OCI-LY3 (cell line): Measurements from ENCODE around the gene PPT1.

Experiments used
- EZH2phosphoT487 ChIP-seq: fragments of 200-600 bp; shearing (Covaris generic); IDR thresholded peaks from 2 replicates; pipeline ENCODE4 v1.6.1; 2018; ENCODE audit warnings: antibody characterized with exemption, mixed run types, low read depth
- TF ChIP-seq, protein P1 (sequence below): fragments of 200-600, 300-600 bp; sonication (generic); IDR thresholded peaks from 2 replicates; pipeline ENCODE4 v1.5.1; 2014; ENCODE audit warnings: antibody characterized with exemption, low read length, low read depth

DNA sequence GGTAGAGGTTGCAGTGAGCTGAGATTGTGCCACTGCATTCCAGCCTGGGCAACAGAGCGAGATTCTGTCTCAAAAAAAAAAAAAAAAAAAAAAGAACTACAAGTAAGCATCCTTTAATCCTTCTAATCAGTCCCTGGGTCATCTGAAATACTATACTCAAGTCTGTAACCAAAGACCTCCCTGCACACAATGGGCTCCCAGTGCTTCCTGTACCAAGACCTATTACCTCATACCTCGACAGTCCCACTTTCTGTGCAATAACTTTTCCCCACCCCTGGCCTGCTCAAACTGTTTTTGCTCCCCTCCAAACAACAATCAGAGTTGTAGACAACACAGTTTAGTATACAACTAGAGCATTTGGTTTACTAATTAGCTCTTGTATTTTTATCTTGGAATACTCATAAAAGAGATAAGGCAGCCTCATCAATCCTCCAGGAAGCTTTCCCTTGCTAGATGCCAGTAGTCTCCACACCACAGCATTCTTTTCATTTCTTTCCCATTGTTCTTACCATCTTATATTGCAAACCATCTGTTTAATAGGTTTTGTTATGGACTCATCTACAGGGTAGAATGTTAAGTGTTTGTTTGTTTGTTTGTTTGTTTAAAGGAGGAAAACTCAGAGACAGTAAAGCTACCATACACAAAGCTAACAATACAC is 45.0 kb upstream of the PPT1 start:
- TF ChIP-seq, protein P1, sequence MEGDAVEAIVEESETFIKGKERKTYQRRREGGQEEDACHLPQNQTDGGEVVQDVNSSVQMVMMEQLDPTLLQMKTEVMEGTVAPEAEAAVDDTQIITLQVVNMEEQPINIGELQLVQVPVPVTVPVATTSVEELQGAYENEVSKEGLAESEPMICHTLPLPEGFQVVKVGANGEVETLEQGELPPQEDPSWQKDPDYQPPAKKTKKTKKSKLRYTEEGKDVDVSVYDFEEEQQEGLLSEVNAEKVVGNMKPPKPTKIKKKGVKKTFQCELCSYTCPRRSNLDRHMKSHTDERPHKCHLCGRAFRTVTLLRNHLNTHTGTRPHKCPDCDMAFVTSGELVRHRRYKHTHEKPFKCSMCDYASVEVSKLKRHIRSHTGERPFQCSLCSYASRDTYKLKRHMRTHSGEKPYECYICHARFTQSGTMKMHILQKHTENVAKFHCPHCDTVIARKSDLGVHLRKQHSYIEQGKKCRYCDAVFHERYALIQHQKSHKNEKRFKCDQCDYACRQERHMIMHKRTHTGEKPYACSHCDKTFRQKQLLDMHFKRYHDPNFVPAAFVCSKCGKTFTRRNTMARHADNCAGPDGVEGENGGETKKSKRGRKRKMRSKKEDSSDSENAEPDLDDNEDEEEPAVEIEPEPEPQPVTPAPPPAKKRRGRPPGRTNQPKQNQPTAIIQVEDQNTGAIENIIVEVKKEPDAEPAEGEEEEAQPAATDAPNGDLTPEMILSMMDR: no peak
- TF ChIP-seq EZH2phosphoT487: no peak
